Middle frontal gyrus (tissue), 1 donor: ENCODE measurements around the gene RPN1.
A peak's percentile ranks its signal among the peaks of the same experiment; 100 is the strongest.
"Not testable (repeated sequence)": the region's sequence is repeated elsewhere in the genome, so short reads cannot be mapped to it uniquely, and the experiment has no call there.

ENCODE experiments used
- DNase-seq: peaks from one replicate; pipeline ENCODE4 v3.0.0-alpha.2; 2015; ENCODE audit warnings: low spot score; ENCODE audit errors: extremely low spot score

The RPN1 gene

GRCh38 chr3:128650096-128651050 lies at the start of gene RPN1:
Gene RPN1, minus strand, starts transcription at chr3:128650818. Its CDS starts 18 bp downstream, at chr3:128650800.
- DNase-seq = peak; percentile 84

- peak; percentile 7 for DNase-seq
These were observed 47.8 kb upstream of the RPN1 start for GRCh38 chr3:128698211-128699047.

- DNase-seq = no peak
These were observed 46.7 kb upstream of the RPN1 start for GRCh38 chr3:128697341-128697740.

GRCh38 chr3:128693696-128694095 lies 43.1 kb upstream of the RPN1 start:
- DNase-seq = no peak

GRCh38 chr3:128689060-128689459 lies 38.4 kb upstream of the RPN1 start:
- DNase-seq = no peak

GRCh38 chr3:128686465-128686864 lies 35.8 kb upstream of the RPN1 start:
- DNase-seq = no peak

- no peak for DNase-seq
These were observed 34.5 kb upstream of the RPN1 start for GRCh38 chr3:128684986-128685726.

GRCh38 chr3:128683957-128684356 lies 33.3 kb upstream of the RPN1 start:
- no peak for DNase-seq

- no peak for DNase-seq
These were observed 30.8 kb upstream of the RPN1 start for GRCh38 chr3:128681369-128681829.

GRCh38 chr3:128680603-128681368 lies 30.2 kb upstream of the RPN1 start:
- peak; percentile 95 for DNase-seq

GRCh38 chr3:128679338-128679737 lies 28.7 kb upstream of the RPN1 start:
- DNase-seq = no peak

- DNase-seq = not testable (repeated sequence)
These were observed 25.2 kb upstream of the RPN1 start for GRCh38 chr3:128675802-128676201.

- no peak for DNase-seq
These were observed 23.7 kb upstream of the RPN1 start for GRCh38 chr3:128674161-128674784.

- DNase-seq = no peak
These were observed 17.0 kb upstream of the RPN1 start for GRCh38 chr3:128667641-128668040.

GRCh38 chr3:128665362-128666021 lies 14.9 kb upstream of the RPN1 start:
- no peak for DNase-seq

- DNase-seq = no peak
These were observed 12.5 kb upstream of the RPN1 start for GRCh38 chr3:128663151-128663550.

- no peak for DNase-seq
These were observed 4.9 kb upstream of the RPN1 start for GRCh38 chr3:128655531-128655930.

- not testable (repeated sequence) for DNase-seq
These were observed 3.6 kb upstream of the RPN1 start for GRCh38 chr3:128653993-128654805.
